ENCODE results near the gene HLF.

GRCh38 chr17:55236316-55236715 lies 28.4 kb upstream of the HLF start:
- no peak for TF ChIP-seq CTCF (IDR thresholded peaks at IDR 0.05)
- no peak for TF ChIP-seq POLR2A (IDR thresholded peaks at IDR 0.05)
- TF ChIP-seq POLR2AphosphoS5 (IDR thresholded peaks at IDR 0.05), result no peak
- no peak for TF ChIP-seq EP300 (IDR thresholded peaks at IDR 0.05)
